Measurements from ENCODE around the gene ACP2. TPM values are rescaled to one million over a fixed set of nuclear protein-coding genes. Genes with fewer than 3 reads are reported as not detected.

The ACP2 gene
- total and polyA plus RNA-seq, 2 donors (not counting 1 experiment from before 2014, with no cell fraction given) = 16.3 to 29.5 TPM

- CTCF ChIA-PET = no interaction called here
- no peaks in the 10 kb centered on the region for H3K9me3 Mint-ChIP-seq (ENCODE audit: insufficient read depth)
- TF ChIP-seq EZH2 (IDR thresholded peaks at IDR 0.05; ENCODE audit: borderline replicate concordance, insufficient read depth, low read depth, low read length, poor library complexity, severe bottlenecking) = no peak
- no peak for TF ChIP-seq CTCF (IDR thresholded peaks at IDR 0.05)
- H3K4me2 ChIP-seq (replicated peaks; ENCODE audit: low read depth, low read length, poor library complexity, severe bottlenecking) = no peak overlapping the region
- H3K9me3 ChIP-seq (ENCODE audit: control extremely low read depth in 1 of 3, control insufficient read depth in 2 of 3, insufficient read depth in 1 of 3, low read length in 2 of 3) = no peaks in the 10 kb centered on the region
- no peaks in the 10 kb centered on the region for H3K27me3 Mint-ChIP-seq
- peaks cover 21% of the 10 kb centered on the region for H4K20me1 ChIP-seq (ENCODE audit: control insufficient read depth, insufficient read depth, low read length, poor library complexity, severe bottlenecking)
- no peaks in the 10 kb centered on the region for H3K4me1 Mint-ChIP-seq
- intact Hi-C loops (cut with micrococcal nuclease) = no loop called here
- H3K27me3 ChIP-seq (replicated peaks in 1 of 4; ENCODE audit: control extremely low read depth in 1 of 4, control insufficient read depth in 3 of 4, insufficient read depth in 4 of 4, low read length in 3 of 4) = no peaks in the 10 kb centered on the region
- H2AFZ ChIP-seq (ENCODE audit: insufficient read depth, low read depth, low read length, poor library complexity, severe bottlenecking) = no peak overlapping the region
- H3K36me3 ChIP-seq (replicated peaks in 1 of 2; ENCODE audit: control extremely low read depth in 1 of 2, control insufficient read depth in 1 of 2, extremely low read depth in 1 of 2, insufficient read depth in 2 of 2, low read length in 1 of 2) = peaks cover 18 to 84% of the 10 kb centered on the region in 2 experiments
- POLR2A ChIA-PET = interaction anchor here (0.6 kb wide), 2 partner anchors 249 to 569 kb away, joined by 3 to 5 read pairs; no protein-coding TSS in a partner anchor
- ATAC-seq (ENCODE audit: low read depth) (no peak), DNase-seq (no peak)
- no peak overlapping the region for H3K4me3 Mint-ChIP-seq
- no peak overlapping the region for H3K9ac ChIP-seq (ENCODE audit: low read length)
- H3K27ac ChIP-seq (ENCODE audit: low read length in 2 of 2) = no peak overlapping the region
- H3K4me3 ChIP-seq (ENCODE audit: control extremely low read depth in 1 of 5, extremely low read depth in 1 of 5, insufficient read depth in 1 of 5, low read depth in 2 of 5, low read length in 4 of 5) = no peak overlapping the region
- H3K27ac Mint-ChIP-seq = no peak overlapping the region
- H3K4me1 ChIP-seq (ENCODE audit: control insufficient read depth in 2 of 2, insufficient read depth in 2 of 2, low read length in 2 of 2) = no peaks in the 10 kb centered on the region
- H3K79me2 ChIP-seq (ENCODE audit: control insufficient read depth, insufficient read depth, low read length) = peaks cover 42% of the 10 kb centered on the region
Measured at GRCh38 chr11:47280099-47280498, 31.5 kb upstream of the ACP2 start.

GRCh38 chr11:47278769-47279168 is 30.2 kb upstream of the ACP2 start:
- Histone ChIP-seq H3K9ac (ENCODE audit: low read length) (no peak overlapping the region), H3K27ac (ENCODE audit: low read length in 2 of 2) (no peak overlapping the region), H3K36me3 (replicated peaks in 1 of 2; ENCODE audit: control extremely low read depth in 1 of 2, control insufficient read depth in 1 of 2, extremely low read depth in 1 of 2, insufficient read depth in 2 of 2, low read length in 1 of 2) (peaks cover 18 to 82% of the 10 kb centered on the region in 2 experiments), H3K4me1 (ENCODE audit: control insufficient read depth in 2 of 2, insufficient read depth in 2 of 2, low read length in 2 of 2) (no peaks in the 10 kb centered on the region), H3K4me2 (replicated peaks; ENCODE audit: low read depth, low read length, poor library complexity, severe bottlenecking) (no peak overlapping the region), H3K79me2 (ENCODE audit: control insufficient read depth, insufficient read depth, low read length) (peaks cover 50% of the 10 kb centered on the region), H3K4me3 (ENCODE audit: control extremely low read depth in 1 of 5, extremely low read depth in 1 of 5, insufficient read depth in 1 of 5, low read depth in 2 of 5, low read length in 4 of 5) (no peak overlapping the region), H2AFZ (ENCODE audit: insufficient read depth, low read depth, low read length, poor library complexity, severe bottlenecking) (no peak overlapping the region), H4K20me1 (ENCODE audit: control insufficient read depth, insufficient read depth, low read length, poor library complexity, severe bottlenecking) (peaks cover 31% of the 10 kb centered on the region), H3K27me3 (replicated peaks in 1 of 4; ENCODE audit: control extremely low read depth in 1 of 4, control insufficient read depth in 3 of 4, insufficient read depth in 4 of 4, low read length in 3 of 4) (no peaks in the 10 kb centered on the region), H3K9me3 (ENCODE audit: control extremely low read depth in 1 of 3, control insufficient read depth in 2 of 3, insufficient read depth in 1 of 3, low read length in 2 of 3) (no peaks in the 10 kb centered on the region)
- Mint-ChIP-seq H3K27me3 (no peaks in the 10 kb centered on the region), H3K9me3 (ENCODE audit: insufficient read depth) (no peaks in the 10 kb centered on the region), H3K4me3 (no peak overlapping the region), H3K27ac (no peak overlapping the region), H3K4me1 (peaks cover 3% of the 10 kb centered on the region)
- intact Hi-C loops (cut with micrococcal nuclease) = no loop called here
- no peak for DNase-seq
- ChIA-PET POLR2A (no interaction called here), CTCF (no interaction called here)
- TF ChIP-seq CTCF (IDR thresholded peaks at IDR 0.05) (no peak), EZH2 (IDR thresholded peaks at IDR 0.05; ENCODE audit: borderline replicate concordance, insufficient read depth, low read depth, low read length, poor library complexity, severe bottlenecking) (no peak)
- ATAC-seq (ENCODE audit: low read depth) = no peak
- no CpG with 5 or more reads among the region's 4 CpGs for WGBS (ENCODE audit: insufficient coverage)

Data from B cell (primary cell).